ENCODE results near the gene C6orf62. TPM values are rescaled to one million over a fixed set of nuclear protein-coding genes. Genes with fewer than 3 reads are reported as not detected.

Gene C6orf62
- total and polyA plus RNA-seq, 4 donors: 29.6 to 58.6 (median 49.4) TPM

GRCh38 chr6:24709014-24709711, 9.8 kb downstream of the C6orf62 start:
- TF ChIP-seq SP1 (IDR thresholded peaks at IDR 0.05): no peak
- no peak for TF ChIP-seq RXRA (IDR thresholded peaks at IDR 0.05)
- no peak for TF ChIP-seq RAD21 (IDR thresholded peaks at IDR 0.05)
- TF ChIP-seq TAF1 (conservative IDR thresholded peaks at IDR 0.05): no peak
- no peak for TF ChIP-seq REST (IDR thresholded peaks at IDR 0.05)
- TF ChIP-seq EGR1 (IDR thresholded peaks at IDR 0.05; ENCODE audit: low read depth in 2 of 2): no peak
- no peak for TF ChIP-seq FOXA1 (IDR thresholded peaks at IDR 0.05)
- H3K27me3 ChIP-seq (ENCODE audit: control insufficient read depth in 4 of 4, insufficient read depth in 4 of 4, low read length in 3 of 4): no peaks in the 10 kb centered on the region
- H3K9ac ChIP-seq (ENCODE audit: low read depth in 1 of 2, low read length in 2 of 2): no peak overlapping the region
- no peak overlapping the region for H3K4me3 ChIP-seq (ENCODE audit: low read depth in 1 of 3, low read length in 3 of 3)
- peaks cover 21 to 95% (median 82%) of the 10 kb centered on the region in 4 donors for H3K36me3 ChIP-seq (ENCODE audit: control insufficient read depth in 4 of 4, insufficient read depth in 3 of 4, low read depth in 1 of 4, low read length in 3 of 4)
- H3K27ac ChIP-seq (ENCODE audit: low read depth in 1 of 2, low read length in 2 of 2): no peak overlapping the region
- no peaks in the 10 kb centered on the region for H3K9me3 ChIP-seq (ENCODE audit: control insufficient read depth in 4 of 4, low read length in 3 of 4)
- 89% methylated on average over 4 of the region's 4 CpGs for WGBS
- peaks cover 0 to 10% (median 3%) of the 10 kb centered on the region in 4 donors for H3K4me1 ChIP-seq (ENCODE audit: control insufficient read depth in 4 of 4, insufficient read depth in 4 of 4, low read length in 3 of 4)
- DNase-seq (ENCODE audit: low spot score): no peak

- WGBS: 85% methylated on average over 3 of the region's 3 CpGs
- H3K9ac ChIP-seq (ENCODE audit: low read depth in 1 of 2, low read length in 2 of 2): no peak overlapping the region
- DNase-seq (ENCODE audit: low spot score): no peak
- H3K27me3 ChIP-seq (ENCODE audit: control insufficient read depth in 4 of 4, insufficient read depth in 4 of 4, low read length in 3 of 4): no peaks in the 10 kb centered on the region
- H3K9me3 ChIP-seq (ENCODE audit: control insufficient read depth in 4 of 4, low read length in 3 of 4): no peaks in the 10 kb centered on the region
- peaks cover 19 to 95% (median 82%) of the 10 kb centered on the region in 4 donors for H3K36me3 ChIP-seq (ENCODE audit: control insufficient read depth in 4 of 4, insufficient read depth in 3 of 4, low read depth in 1 of 4, low read length in 3 of 4)
- no peak overlapping the region for H3K27ac ChIP-seq (ENCODE audit: low read depth in 1 of 2, low read length in 2 of 2)
- H3K4me3 ChIP-seq (ENCODE audit: low read depth in 1 of 3, low read length in 3 of 3): no peak overlapping the region
- peaks cover 0 to 7% (median 3%) of the 10 kb centered on the region in 4 donors for H3K4me1 ChIP-seq (ENCODE audit: control insufficient read depth in 4 of 4, insufficient read depth in 4 of 4, low read length in 3 of 4)
- TF ChIP-seq YY1 (IDR thresholded peaks at IDR 0.05) (no peak), EGR1 (IDR thresholded peaks at IDR 0.05; ENCODE audit: low read depth in 2 of 2) (no peak), HNF4G (IDR thresholded peaks at IDR 0.05) (no peak), MAX (IDR thresholded peaks at IDR 0.05) (no peak), FOXA1 (IDR thresholded peaks at IDR 0.05) (no peak), ZBTB33 (IDR thresholded peaks at IDR 0.05) (no peak), FOXA2 (IDR thresholded peaks at IDR 0.05) (no peak), HNF4A (conservative IDR thresholded peaks at IDR 0.05) (no peak), TAF1 (conservative IDR thresholded peaks at IDR 0.05) (no peak), CTCF (IDR thresholded peaks at IDR 0.05; ENCODE audit: low read depth, low read length, missing input control) (no peak), JUND (IDR thresholded peaks at IDR 0.05) (no peak), REST (IDR thresholded peaks at IDR 0.05) (no peak), RXRA (IDR thresholded peaks at IDR 0.05) (no peak), GABPA (IDR thresholded peaks at IDR 0.05 in 1 of 2, conservative IDR thresholded peaks at IDR 0.05 in 1 of 2) (no peak), SP1 (IDR thresholded peaks at IDR 0.05) (no peak), RAD21 (IDR thresholded peaks at IDR 0.05) (no peak), NR2F2 (IDR thresholded peaks at IDR 0.05) (no peak), ATF3 (IDR thresholded peaks at IDR 0.05) (no peak)
Measured at GRCh38 chr6:24708612-24709011, 10.3 kb downstream of the C6orf62 start.

Data from liver (tissue), 9 donors.